Diencephalon (tissue), 1 donor: ENCODE results near the gene KRT28. TPM values are rescaled to one million over a fixed set of nuclear protein-coding genes. Genes with fewer than 3 reads are reported as not detected.

Experiments
- total RNA-seq: library from RNA; depleted of rRNA; stranded (reverse); fragments of >200 nt; gene quantifications from one replicate; pipeline ENCODE4 v1.2.3, GENCODE V29; 2014

The KRT28 gene, protein sequence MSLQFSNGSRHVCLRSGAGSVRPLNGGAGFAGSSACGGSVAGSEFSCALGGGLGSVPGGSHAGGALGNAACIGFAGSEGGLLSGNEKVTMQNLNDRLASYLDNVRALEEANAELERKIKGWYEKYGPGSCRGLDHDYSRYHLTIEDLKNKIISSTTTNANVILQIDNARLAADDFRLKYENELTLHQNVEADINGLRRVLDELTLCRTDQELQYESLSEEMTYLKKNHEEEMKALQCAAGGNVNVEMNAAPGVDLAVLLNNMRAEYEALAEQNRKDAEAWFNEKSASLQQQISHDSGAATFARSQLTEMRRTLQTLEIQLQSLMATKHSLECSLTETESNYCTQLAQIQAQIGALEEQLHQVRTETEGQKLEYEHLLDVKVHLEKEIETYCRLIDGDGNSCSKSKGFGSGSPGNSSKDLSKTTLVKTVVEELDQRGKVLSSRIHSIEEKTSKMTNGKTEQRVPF
- total RNA-seq = not detected

DNA sequence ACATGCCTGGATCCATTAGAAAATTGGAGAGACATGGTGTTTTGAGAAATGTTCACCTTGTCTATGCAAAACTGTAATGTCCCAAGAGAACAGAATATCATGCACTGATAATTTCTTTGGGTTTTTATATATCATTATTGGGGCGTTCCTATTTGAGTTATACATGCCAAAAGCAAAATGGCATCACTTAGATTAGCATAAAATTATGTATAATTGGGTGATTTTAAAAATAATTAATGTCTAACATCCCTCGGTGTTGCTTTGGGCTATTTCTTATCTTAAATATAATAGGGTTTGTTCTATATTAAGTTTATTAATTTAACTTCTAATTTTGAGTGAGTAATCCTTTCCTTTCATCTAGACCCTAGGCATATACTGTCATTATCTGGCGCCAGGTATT lies at the start of gene KRT28:
TSS of gene KRT28 (minus strand) at position 101 of the 400 bp plus-strand sequence. CDS start at position 35, 66 bp downstream.

DNA sequence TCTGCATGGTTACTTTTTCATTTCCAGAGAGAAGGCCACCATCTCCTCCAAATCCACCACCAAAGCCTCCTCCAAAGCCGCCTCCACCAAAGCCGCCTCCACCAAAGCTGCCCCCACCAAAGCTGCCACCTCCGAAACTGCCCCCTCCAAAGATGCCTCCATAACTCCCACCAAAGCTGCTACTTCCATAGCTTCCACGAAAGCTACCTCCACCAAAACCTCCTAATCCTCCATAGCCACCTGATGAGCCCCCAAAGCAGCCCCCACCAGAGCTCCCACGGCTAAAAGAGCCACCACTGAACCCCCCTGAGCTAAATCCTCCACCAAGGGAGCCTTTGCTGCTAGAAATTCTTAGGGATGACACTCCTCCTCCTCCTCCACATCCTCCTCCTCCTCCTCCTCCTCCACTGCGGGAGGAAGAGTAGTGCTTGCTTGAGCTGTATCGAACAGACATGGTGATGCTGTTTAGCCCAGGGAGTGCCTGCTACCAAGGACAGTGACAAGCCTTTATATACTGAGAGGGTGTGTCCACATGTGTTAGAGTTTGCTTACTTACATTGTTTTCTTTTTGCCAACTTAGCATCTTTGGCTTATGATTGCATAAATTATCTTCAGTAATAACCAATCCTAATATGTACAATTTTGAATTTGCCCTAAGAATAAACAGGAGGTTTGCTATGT lies 22.5 kb upstream of the KRT28 start, which contains the start of gene KRT10:
TSS of gene KRT10 (minus strand) at position 483 of the 681 bp plus-strand sequence. CDS start at position 454, 29 bp downstream.

GRCh38 chr17:40782450-40782849 lies 17.3 kb downstream of the KRT28 start, which contains the start of gene KRT27:
KRT27 (minus strand) TSS chr17:40782550; CDS start chr17:40782493, 57 bp downstream.

GRCh38 chr17:40772101-40772500 lies 27.7 kb downstream of the KRT28 start, which contains the start of gene KRT26:
KRT26 (minus strand) TSS chr17:40772201; CDS start chr17:40772113, 88 bp downstream.

DNA sequence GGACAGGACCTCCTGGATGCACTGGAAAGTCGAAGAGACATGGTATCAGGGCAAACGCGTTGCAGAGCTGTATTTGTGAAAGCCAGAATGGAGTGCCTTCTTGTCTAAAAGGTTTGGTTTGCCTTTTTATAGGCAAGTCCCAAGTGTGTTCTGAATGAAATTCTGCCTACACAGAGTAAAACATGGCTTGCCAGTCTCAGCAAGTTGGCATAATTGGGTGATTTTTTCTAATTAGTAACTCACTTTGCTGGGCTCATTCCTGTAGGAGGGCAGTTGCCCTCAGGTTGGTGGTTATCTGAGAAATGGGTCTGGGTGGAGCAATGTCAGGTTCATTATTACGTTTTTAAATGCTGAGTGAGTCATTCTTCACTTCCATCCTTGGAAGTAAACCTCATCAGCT lies 44.5 kb downstream of the KRT28 start, which contains the start of gene KRT25:
TSS of gene KRT25 (minus strand) at position 101 of the 400 bp plus-strand sequence. CDS start at position 41, 60 bp downstream.

Other genes starting within 250 kb of the KRT28 start
- gene CCR7, start 234.5 kb downstream of the KRT28 start, total RNA-seq = not detected
- gene SMARCE1, start 152.1 kb downstream of the KRT28 start, total RNA-seq = 95.5 TPM
- 18.7 TPM for gene KRT222, start 134.8 kb downstream of the KRT28 start, total RNA-seq
- not detected for gene KRT24, start 96.2 kb downstream of the KRT28 start, total RNA-seq
- not detected for gene KRT25, start 44.6 kb downstream of the KRT28 start, total RNA-seq
- not detected for gene KRT26, start 27.8 kb downstream of the KRT28 start, total RNA-seq
- not detected for gene KRT27, start 17.4 kb downstream of the KRT28 start, total RNA-seq
- gene KRT10, start 22.7 kb upstream of the KRT28 start, total RNA-seq = 2.8 TPM
- gene KRT12, start 67.3 kb upstream of the KRT28 start, total RNA-seq = not detected
- not detected for gene KRT20, start 85.3 kb upstream of the KRT28 start, total RNA-seq
- gene KRT23, start 137.7 kb upstream of the KRT28 start, total RNA-seq = 0.46 TPM
- gene KRT39, start 167.0 kb upstream of the KRT28 start, total RNA-seq = not detected
- gene KRT40, start 184.4 kb upstream of the KRT28 start, total RNA-seq = not detected
- gene KRTAP3-3, start 194.2 kb upstream of the KRT28 start, total RNA-seq = not detected
- gene KRTAP3-2, start 199.9 kb upstream of the KRT28 start, total RNA-seq = not detected
- gene KRTAP3-1, start 209.2 kb upstream of the KRT28 start, total RNA-seq = not detected
- not detected for gene KRTAP1-5, start 227.2 kb upstream of the KRT28 start, total RNA-seq
- gene KRTAP1-4, start 230.2 kb upstream of the KRT28 start, total RNA-seq = not detected
- not detected for gene KRTAP1-3, start 234.9 kb upstream of the KRT28 start, total RNA-seq
- gene KRTAP1-1, start 241.5 kb upstream of the KRT28 start, total RNA-seq = not detected
- gene KRTAP2-1, start 247.4 kb upstream of the KRT28 start, total RNA-seq = not detected